ENCODE measurements around the gene HUS1. TPM values are rescaled to one million over a fixed set of nuclear protein-coding genes. Genes with fewer than 3 reads are reported as not detected.
"Not testable (repeated sequence)": the region's sequence is repeated elsewhere in the genome, so short reads cannot be mapped to it uniquely, and the experiment has no call there.

The HUS1 gene
- total RNA-seq, 1 donor from 2014 or later, result 10.3 TPM

GRCh38 chr7:47945261-47946015 is 34.0 kb downstream of the HUS1 start:
- DNase-seq (ENCODE audit: low read depth), result no peak
- peak; percentile 83 for TF ChIP-seq CTCF (conservative IDR thresholded peaks at IDR 0.05; ENCODE audit: low read depth, low read length)
- H3K4me3 ChIP-seq (ENCODE audit: low read depth, low read length), result no peak overlapping the region

GRCh38 chr7:47944536-47945260 is 34.7 kb downstream of the HUS1 start:
- no peak overlapping the region for H3K4me3 ChIP-seq (ENCODE audit: low read depth, low read length)
- no peak for TF ChIP-seq CTCF (conservative IDR thresholded peaks at IDR 0.05; ENCODE audit: low read depth, low read length)
- no peak for DNase-seq (ENCODE audit: low read depth)

- TF ChIP-seq CTCF (conservative IDR thresholded peaks at IDR 0.05; ENCODE audit: low read depth, low read length), result no peak
- no peak for DNase-seq (ENCODE audit: low read depth)
- H3K4me3 ChIP-seq (ENCODE audit: low read depth, low read length), result no peak overlapping the region
Measured at GRCh38 chr7:47943676-47944474, 35.5 kb downstream of the HUS1 start.

- not testable (repeated sequence) for DNase-seq (ENCODE audit: low read depth); H3K4me3 ChIP-seq (ENCODE audit: low read depth, low read length)
Measured at GRCh38 chr7:47942651-47943050, 36.8 kb downstream of the HUS1 start.

- no peak for TF ChIP-seq CTCF (conservative IDR thresholded peaks at IDR 0.05; ENCODE audit: low read depth, low read length)
- DNase-seq (ENCODE audit: low read depth), result no peak
- H3K4me3 ChIP-seq (ENCODE audit: low read depth, low read length), result no peak overlapping the region
Measured at GRCh38 chr7:47942132-47942531, 37.3 kb downstream of the HUS1 start.

GRCh38 chr7:47941136-47941844 is 38.1 kb downstream of the HUS1 start:
- DNase-seq (ENCODE audit: low read depth), result peak; percentile 40
- TF ChIP-seq CTCF (conservative IDR thresholded peaks at IDR 0.05; ENCODE audit: low read depth, low read length), result no peak

More at GRCh38 chr7:47941136-47941844, 38.1 kb downstream of the HUS1 start:
- no peak overlapping the region for H3K4me3 ChIP-seq (ENCODE audit: low read depth, low read length)
